Adrenal gland (tissue), 12 donors: ENCODE measurements around the gene KRT26. TPM values are rescaled to one million over a fixed set of nuclear protein-coding genes. Genes with fewer than 3 reads are reported as not detected.
A peak's percentile ranks its signal among the peaks of the same experiment; 100 is the strongest.

Experiments
- DNase-seq, 7 donors: peaks; one replicate each; pipeline ENCODE4 v3.0.0-alpha.2; 2019 to 2020
- H3K27ac ChIP-seq, 5 donors: fragments of 200-600 bp; sonication (generic) in 4 of 5; 1 replicate in 3 of 5; 2 replicates in 2 of 5; pipeline versions ENCODE4 v1.5.1 to v1.8.0; 2016 to 2020; ENCODE audit warnings: mild to moderate bottlenecking in 1 of 5
- H3K27me3 ChIP-seq: fragments of 200-600 bp; 2 replicates; pipeline ENCODE4 v1.8.0; 2021
- H3K36me3 ChIP-seq, 2 donors: fragments of 200-600 bp; replicated peaks in 1 of 2; 1 replicate in 1 of 2; 2 replicates in 1 of 2; pipeline versions ENCODE4 v1.5.1 to v1.8.0; 2018 to 2022
- H3K4me1 ChIP-seq, 2 donors: fragments of 200-600 bp; replicated peaks in 1 of 2; 1 replicate in 1 of 2; 2 replicates in 1 of 2; pipeline versions ENCODE4 v1.5.1 to v1.8.0; 2018 to 2021
- H3K4me3 ChIP-seq, 4 donors: fragments of 200-600 bp; sonication (generic) in 3 of 4; one replicate each; pipeline ENCODE4 v1.5.1; 2016 to 2018
- H3K9me3 ChIP-seq, 3 donors: fragments of 200-600 bp; sonication (generic) in 1 of 3; replicated peaks in 1 of 3; 1 replicate in 2 of 3; 2 replicates in 1 of 3; pipeline versions ENCODE4 v1.5.1 to v1.8.0; 2016 to 2021
- POLR2A ChIP-seq, 2 donors: fragments of 450-650 bp; IDR thresholded peaks; one replicate each; pipeline ENCODE4 v1.6.1; 2017; ENCODE audit warnings: antibody characterized with exemption in 2 of 2, mild to moderate bottlenecking in 2 of 2, moderate library complexity in 1 of 2
- WGBS, 4 donors: extraction: QIAGEN DNeasy Blood & Tissue Kit in 2 of 4; methylation state at CpG; one replicate each; pipeline versions ENCODE4 v1.1.5 to v1.1.7; 2013 to 2017; 5-methylcytosine and 5-hydroxymethylcytosine counted together
- intact Hi-C, 2 donors: fragments of 100-400 bp; cut with DNase I; formaldehyde crosslinking; loops; one replicate each; pipeline versions ENCODE4 v1.14.1 to v1.15.0; 2022 to 2023
- polyA plus RNA-seq, 3 donors: library from polyadenylated mRNA; stranded (reverse); fragments of 200-250 nt in 2 of 3; fragments of 350-450 nt in 1 of 3; fragmentation: Illumina TruSeq in 1 of 3; extraction: RNeasy Lipid Tissue Mini Kit (QIAGEN cat#74804) in 1 of 3; gene quantifications; one replicate each; pipeline ENCODE4 v1.2.3, GENCODE V29; 2013 to 2014
- total RNA-seq, 9 donors: library from RNA; depleted of rRNA in 4 of 9; stranded (reverse); fragments of >200 nt in 4 of 9; fragments of 120-200 nt in 1 of 9; fragmentation: NEBNext Ultra II Directional in 1 of 9; extraction: Animal tissue kit (Norgen Biotek cat#: 25700) in 1 of 9; gene quantifications; one replicate each; pipeline versions ENCODE4 v1.1.0 to v1.2.4, GENCODE V29; 2013 to 2023
- TF ChIP-seq, protein P1 (sequence below), 6 experiments: fragments of 450-650 bp in 4 of 6; fragments of 200-600 bp in 2 of 6; sonication (generic) in 1 of 6; IDR thresholded peaks; 1 replicate in 5 of 6; 2 replicates in 1 of 6; pipeline versions ENCODE4 v1.5.1 to v1.8.0; 2016 to 2021; ENCODE audit warnings: antibody characterized with exemption in 6 of 6, mild to moderate bottlenecking in 2 of 6, moderate library complexity in 1 of 6
- donor health status: healthy with polysubstance abuse.
- donor health status: Bipolar disorder and iron deficiency.
- donor health status: DM: yes; HTN: yes; CAD: no.
- donor health status: DM: no; HTN: no; CAD: no.
- donor health status: DM: no; HTN: no; CAD: no.
- donor health status: DM: yes; HTN: yes; CAD: no.

KRT26 gene
- total and polyA plus RNA-seq, 12 donors = not detected

DNA sequence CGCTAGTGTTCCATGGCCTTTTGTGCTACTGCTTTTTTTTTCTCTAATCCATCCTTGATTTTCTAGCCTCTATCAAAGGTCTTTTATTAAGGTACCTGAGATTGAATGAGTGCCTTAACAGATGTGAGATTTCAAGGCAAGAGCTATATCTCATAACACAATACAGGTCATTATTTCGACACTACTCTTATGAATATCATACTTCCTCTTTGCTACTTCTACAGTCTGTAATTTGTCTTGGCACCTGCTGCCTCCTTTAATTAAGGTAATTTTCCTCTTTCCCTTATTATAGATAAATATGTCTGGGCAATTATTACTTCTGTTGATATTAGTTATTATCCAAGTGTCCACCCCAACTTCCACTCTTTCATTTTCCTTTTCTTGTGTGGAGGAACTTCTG lies 22.5 kb upstream of the KRT26 start:
- Histone ChIP-seq H3K9me3 (no peaks in the 10 kb centered on the region), H3K4me1 (no peaks in the 10 kb centered on the region), H3K4me3 (no peak overlapping the region), H3K36me3 (no peaks in the 10 kb centered on the region), H3K27me3 (peaks cover 21% of the 10 kb centered on the region), H3K27ac (no peak overlapping the region)
- WGBS, 4 donors = 80 to 83% (median 82%) methylated on average over 2 of the region's 2 CpGs
- DNase-seq = no peak
- intact Hi-C loops = loop anchor here (5.0 to 10.0 kb wide), 2 partner anchors 177 to 180 kb away; no protein-coding TSS in a partner anchor
- no peak for TF ChIP-seq POLR2A (IDR thresholded peaks at IDR 0.05)
- TF ChIP-seq, protein P1, sequence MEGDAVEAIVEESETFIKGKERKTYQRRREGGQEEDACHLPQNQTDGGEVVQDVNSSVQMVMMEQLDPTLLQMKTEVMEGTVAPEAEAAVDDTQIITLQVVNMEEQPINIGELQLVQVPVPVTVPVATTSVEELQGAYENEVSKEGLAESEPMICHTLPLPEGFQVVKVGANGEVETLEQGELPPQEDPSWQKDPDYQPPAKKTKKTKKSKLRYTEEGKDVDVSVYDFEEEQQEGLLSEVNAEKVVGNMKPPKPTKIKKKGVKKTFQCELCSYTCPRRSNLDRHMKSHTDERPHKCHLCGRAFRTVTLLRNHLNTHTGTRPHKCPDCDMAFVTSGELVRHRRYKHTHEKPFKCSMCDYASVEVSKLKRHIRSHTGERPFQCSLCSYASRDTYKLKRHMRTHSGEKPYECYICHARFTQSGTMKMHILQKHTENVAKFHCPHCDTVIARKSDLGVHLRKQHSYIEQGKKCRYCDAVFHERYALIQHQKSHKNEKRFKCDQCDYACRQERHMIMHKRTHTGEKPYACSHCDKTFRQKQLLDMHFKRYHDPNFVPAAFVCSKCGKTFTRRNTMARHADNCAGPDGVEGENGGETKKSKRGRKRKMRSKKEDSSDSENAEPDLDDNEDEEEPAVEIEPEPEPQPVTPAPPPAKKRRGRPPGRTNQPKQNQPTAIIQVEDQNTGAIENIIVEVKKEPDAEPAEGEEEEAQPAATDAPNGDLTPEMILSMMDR (IDR thresholded peaks at IDR 0.05) = no peak

DNA sequence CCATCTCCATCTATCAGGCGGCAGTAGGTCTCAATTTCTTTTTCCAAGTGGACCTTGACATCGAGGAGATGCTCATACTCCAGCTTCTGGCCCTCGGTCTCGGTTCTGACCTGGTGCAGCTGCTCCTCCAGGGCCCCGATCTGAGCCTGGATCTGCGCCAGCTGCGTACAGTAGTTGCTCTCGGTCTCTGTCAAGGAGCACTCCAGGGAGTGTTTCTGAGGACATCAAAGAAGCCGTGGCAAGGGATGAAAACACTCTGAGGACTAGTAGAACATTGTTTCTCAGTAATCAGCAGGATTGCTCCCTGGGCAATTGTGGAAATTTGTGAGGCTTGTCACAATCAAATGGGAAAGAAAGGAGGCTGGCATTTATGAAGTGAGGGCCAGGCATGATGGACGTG lies 21.8 kb upstream of the KRT26 start:
- H3K4me3 ChIP-seq = no peak overlapping the region
- 57 to 59% (median 59%) methylated on average over 9 to 10 of the region's 10 CpGs for WGBS, 4 donors
- intact Hi-C loops = loop anchor here (5.0 to 10.0 kb wide), 2 partner anchors 177 to 179 kb away; no protein-coding TSS in a partner anchor

DNA sequence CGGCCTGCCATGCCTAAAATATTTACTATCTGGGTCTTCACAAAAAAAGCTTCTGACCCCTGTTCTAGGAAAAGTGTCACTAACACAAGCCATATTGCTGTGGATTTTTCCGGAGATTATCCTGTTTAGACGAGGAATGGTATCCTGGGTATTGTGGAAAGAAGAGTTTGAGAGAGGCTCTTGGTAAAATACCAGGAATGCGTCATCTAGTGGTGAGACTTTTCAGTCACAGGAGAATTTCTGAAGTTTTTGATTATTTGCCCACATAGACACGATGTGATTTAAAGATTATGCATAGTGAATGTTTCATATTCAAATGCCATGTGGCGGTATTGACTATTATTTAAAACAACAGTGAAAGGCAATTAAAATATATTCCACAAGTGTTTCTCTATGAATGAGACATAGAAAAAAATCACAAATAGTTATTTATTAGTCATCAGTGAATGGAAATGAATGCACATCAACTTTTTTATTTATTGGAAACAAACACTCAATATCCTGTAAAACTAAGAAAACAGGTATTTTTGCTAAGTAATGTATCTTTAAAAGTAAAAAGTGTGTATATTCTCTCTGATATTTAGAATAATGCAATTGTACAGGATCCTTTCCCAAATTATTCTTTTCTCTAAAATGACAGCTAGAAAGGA lies 19.9 kb upstream of the KRT26 start:
- no peak for DNase-seq
- H3K27me3 ChIP-seq = peaks cover 6% of the 10 kb centered on the region
- intact Hi-C loops = loop anchor here (5.0 to 10.0 kb wide), 2 partner anchors 175 to 177 kb away; no protein-coding TSS in a partner anchor
- 31 to 36% (median 34%) methylated on average over 6 of the region's 6 CpGs for WGBS, 4 donors
- no peak overlapping the region for H3K4me3 ChIP-seq
- H3K9me3 ChIP-seq = no peaks in the 10 kb centered on the region
- H3K36me3 ChIP-seq = no peaks in the 10 kb centered on the region
- TF ChIP-seq, protein P1 (IDR thresholded peaks at IDR 0.05) = peak; percentile 29 to 75 (median 65)
- no peak for TF ChIP-seq POLR2A (IDR thresholded peaks at IDR 0.05)
- no peaks in the 10 kb centered on the region for H3K4me1 ChIP-seq
- no peak overlapping the region for H3K27ac ChIP-seq

More for the DNA sequence above, 21.8 kb upstream of the KRT26 start:
- H3K27ac ChIP-seq = no peak overlapping the region
- no peaks in the 10 kb centered on the region for H3K9me3 ChIP-seq
- H3K4me1 ChIP-seq = no peaks in the 10 kb centered on the region
- H3K27me3 ChIP-seq = peaks cover 16% of the 10 kb centered on the region
- no peaks in the 10 kb centered on the region for H3K36me3 ChIP-seq
- no peak for DNase-seq
- TF ChIP-seq, protein P1 (IDR thresholded peaks at IDR 0.05) = no peak
- no peak for TF ChIP-seq POLR2A (IDR thresholded peaks at IDR 0.05)

DNA sequence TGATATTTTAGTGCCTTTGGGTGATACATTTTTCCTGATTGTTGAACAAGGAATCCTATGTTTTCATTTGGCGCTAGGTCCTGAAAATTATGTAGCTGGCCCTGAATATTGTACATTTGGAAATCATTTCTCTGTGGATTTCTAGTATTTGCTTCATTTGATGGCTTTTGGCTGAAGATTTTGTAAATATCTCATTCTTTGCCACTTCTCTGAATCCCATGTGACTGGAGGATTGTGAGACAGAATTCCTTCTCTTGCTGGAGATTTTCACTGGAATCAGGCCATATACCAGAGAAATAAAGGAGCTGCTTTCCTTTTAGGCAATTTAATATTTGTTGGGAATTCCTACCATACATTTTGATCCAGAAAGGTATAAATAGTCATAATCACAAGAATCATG lies 19.1 kb upstream of the KRT26 start:
- Histone ChIP-seq H3K9me3 (no peaks in the 10 kb centered on the region), H3K27ac (no peak overlapping the region), H3K4me1 (no peaks in the 10 kb centered on the region), H3K27me3 (peaks cover 6% of the 10 kb centered on the region), H3K4me3 (no peak overlapping the region), H3K36me3 (no peaks in the 10 kb centered on the region)
- DNase-seq = no peak
- WGBS, 4 donors = 81 to 89% (median 84%) methylated on average over 1 of the region's 1 CpG
- intact Hi-C loops = loop anchor here (5.0 to 10.0 kb wide), 2 partner anchors 174 to 176 kb away; no protein-coding TSS in a partner anchor
- TF ChIP-seq, protein P1 (IDR thresholded peaks at IDR 0.05) = no peak
- no peak for TF ChIP-seq POLR2A (IDR thresholded peaks at IDR 0.05)
